Heart right ventricle (tissue), 16 donors: ENCODE results near the gene HOXC12. TPM values are rescaled to one million over a fixed set of nuclear protein-coding genes. Genes with fewer than 3 reads are reported as not detected.

Source experiments
- ATAC-seq, 8 donors: fragments of 200-7000 bp; cut with Tn5 transposase; one replicate each; pipeline ENCODE4 v1.9.1; 2020; ENCODE audit warnings: mild to moderate bottlenecking in 8 of 8, moderate library complexity in 8 of 8, moderate number of reproducible peaks in 1 of 8
- DNase-seq, 2 donors: peaks; one replicate each; pipeline ENCODE4 v3.0.0-alpha.2; 2020
- H3K27ac ChIP-seq, 10 donors: fragments of 200-600 bp; sonication (generic) in 2 of 10; one replicate each; pipeline versions ENCODE4 v1.5.0 to v1.8.0; 2020 to 2022; ENCODE audit warnings: mild to moderate bottlenecking in 3 of 10
- H3K27me3 ChIP-seq, 7 donors: fragments of 200-600 bp; one replicate each; pipeline ENCODE4 v1.8.0; 2021 to 2022; ENCODE audit warnings: mild to moderate bottlenecking in 2 of 7
- H3K36me3 ChIP-seq, 9 donors: fragments of 200-600 bp; sonication (generic) in 1 of 9; one replicate each; pipeline versions ENCODE4 v1.5.0 to v1.8.0; 2020 to 2022; ENCODE audit warnings: mild to moderate bottlenecking in 2 of 9
- H3K4me1 ChIP-seq, 9 donors: fragments of 200-600 bp; sonication (generic) in 1 of 9; one replicate each; pipeline versions ENCODE4 v1.5.0 to v1.8.0; 2020 to 2022; ENCODE audit warnings: mild to moderate bottlenecking in 4 of 9
- H3K4me3 ChIP-seq, 10 donors: fragments of 200-600 bp; sonication (generic) in 2 of 10; one replicate each; pipeline versions ENCODE4 v1.5.0 to v1.8.0; 2020 to 2022; ENCODE audit warnings: mild to moderate bottlenecking in 7 of 10, moderate library complexity in 2 of 10
- H3K9me3 ChIP-seq, 11 donors: fragments of 200-600 bp in 10 of 11; sonication (generic) in 2 of 11; one replicate each; pipeline versions ENCODE4 v1.5.0 to v1.8.0; 2013 to 2022; ENCODE audit warnings: mild to moderate bottlenecking in 2 of 11, control low read depth in 1 of 11, moderate library complexity in 1 of 11
- CTCF ChIP-seq, 9 donors: fragments of 200-600 bp; sonication (generic) in 2 of 9; IDR thresholded peaks; one replicate each; pipeline versions ENCODE4 v1.5.0 to v1.8.0; 2021 to 2022; ENCODE audit warnings: antibody characterized with exemption in 9 of 9, mild to moderate bottlenecking in 5 of 9, moderate library complexity in 1 of 9
- WGBS, 2 donors: extraction: QIAGEN DNeasy Blood & Tissue Kit; methylation state at CpG; one replicate each; pipeline ENCODE4 v1.1.7; 2013; ENCODE audit warnings: inconsistent platforms in 1 of 2; 5-methylcytosine and 5-hydroxymethylcytosine counted together
- intact Hi-C, 10 donors: fragments of 100-400 bp; cut with DNase I; formaldehyde crosslinking; loops; one replicate each; pipeline versions ENCODE4 v1.11.1 to v1.14.2; 2022
- polyA plus RNA-seq, 2 donors: library from polyadenylated mRNA; stranded (reverse); fragments of 200-250 nt; gene quantifications; one replicate each; pipeline ENCODE4 v1.2.3, GENCODE V29; 2013
- total RNA-seq, 10 donors: library from RNA; stranded (reverse); fragmentation: NEBNext Ultra II Directional in 3 of 10; extraction: Animal tissue kit (Norgen Biotek cat#: 25700) in 3 of 10; gene quantifications; one replicate each; pipeline versions ENCODE4 v1.2.1 to v1.2.4, GENCODE V29; 2021 to 2023
- donor health status: Arrhythmogenic right ventricular cardiomyopathy.
- donor health status: ischemic (EF 13 %, LVEDD 7.1; RV severe dilation, severe dysfunction).
- donor health status: healthy with polysubstance abuse.
- donor health status: DM: no; HTN: yes; CAD: no.
- donor health status: DM: no; HTN: no; CAD: no.
- donor health status: ischemic (EF 25% LVEDD 6.9; RV normal size, moderate dysfunction).
- donor health status: ischemic (EF 25% LVEDD 5.7; RV mildly dilated, moderate dysfunction).
- donor health status: healthy.
- donor health status: DM: yes; HTN: yes; CAD: no.
- donor health status: Ischemic cardiomyopathy.
- donor health status: ischemic (EF 35%, LVEDD 5.7; RV mildly dilated, moderate dysfunction).
- donor health status: nonischemic (EF 11% LVEDD 7.7; RV severe dilation, severe dysfunction).
- donor health status: DM: yes; HTN: yes; CAD: no.
- donor health status: PGD.
- donor health status: ischemic (EF 29% LVEDD 5.4; RV normal size, mild dysfunction).
- donor health status: nonischemic (EF 23%, LVEDD 6.1; RV moderate dilation, normal function).

HOXC12 gene
- total and polyA plus RNA-seq, 12 donors: not detected

- Histone ChIP-seq H3K27ac (no peak overlapping the region), H3K9me3 (no peaks in the 10 kb centered on the region), H3K27me3 (peaks cover 53 to 100% (median 98%) of the 10 kb centered on the region in 7 donors), H3K4me1 (peaks cover 2 to 17% (median 7%) of the 10 kb centered on the region in 9 donors), H3K4me3 (no peak overlapping the region), H3K36me3 (no peaks in the 10 kb centered on the region)
- DNase-seq (no peak), ATAC-seq (no peak)
- TF ChIP-seq CTCF (IDR thresholded peaks at IDR 0.05): no peak
- WGBS, 2 donors: 13 to 15% methylated on average over 7 of the region's 7 CpGs
- intact Hi-C loops: no loop called here
Measured at GRCh38 chr12:53980104-53980801, 25.6 kb downstream of the HOXC12 start.

- WGBS, 2 donors: 22 to 25% methylated on average over 15 of the region's 15 CpGs
- Histone ChIP-seq H3K4me3 (no peak overlapping the region), H3K27ac (no peak overlapping the region), H3K27me3 (peaks cover 53 to 100% (median 98%) of the 10 kb centered on the region in 7 donors), H3K36me3 (no peaks in the 10 kb centered on the region), H3K4me1 (peaks cover 2 to 20% (median 11%) of the 10 kb centered on the region in 9 donors), H3K9me3 (no peaks in the 10 kb centered on the region)
- intact Hi-C loops: no loop called here
- no peak for ATAC-seq
- DNase-seq: no peak
- TF ChIP-seq CTCF (IDR thresholded peaks at IDR 0.05): no peak
Measured at GRCh38 chr12:53980802-53981496, 26.2 kb downstream of the HOXC12 start.

GRCh38 chr12:53981634-53982565 lies 27.2 kb downstream of the HOXC12 start:
- H3K4me3 ChIP-seq: no peak overlapping the region
- 6 to 10% methylated on average over 30 of the region's 30 CpGs for WGBS, 2 donors
- H3K27ac ChIP-seq: no peak overlapping the region
- no peaks in the 10 kb centered on the region for H3K36me3 ChIP-seq
- peaks cover 54 to 100% (median 98%) of the 10 kb centered on the region in 7 donors for H3K27me3 ChIP-seq
- no peak for DNase-seq
- ATAC-seq: no peak
- intact Hi-C loops: no loop called here
- no peak for TF ChIP-seq CTCF (IDR thresholded peaks at IDR 0.05)
- no peaks in the 10 kb centered on the region for H3K9me3 ChIP-seq
- peaks cover 4 to 26% (median 15%) of the 10 kb centered on the region in 9 donors for H3K4me1 ChIP-seq
